Fibroblast of gingiva (primary cell): ENCODE results near the gene TM7SF2.

ENCODE experiments used
- DNase-seq: peaks from one replicate; pipeline ENCODE4 v3.0.0-alpha.2; 2011; ENCODE audit warnings: low read depth

Gene TM7SF2

GRCh38 chr11:65157336-65157735 lies 45.7 kb downstream of the TM7SF2 start:
- no peak for DNase-seq

- no peak for DNase-seq
Measured at GRCh38 chr11:65159012-65159411, 47.3 kb downstream of the TM7SF2 start.

GRCh38 chr11:65160643-65161042 lies 49.0 kb downstream of the TM7SF2 start:
- no peak for DNase-seq

- DNase-seq = no peak
Measured at GRCh38 chr11:65163684-65164083, 52.0 kb downstream of the TM7SF2 start.
